ENCODE data around the gene TBC1D24. TPM values are rescaled to one million over a fixed set of nuclear protein-coding genes. Genes with fewer than 3 reads are reported as not detected.
A peak's percentile ranks its signal among the peaks of the same experiment; 100 is the strongest.

The TBC1D24 gene
- total RNA-seq, 4 donors from 2014 or later: 5.6 to 16.2 (median 13.6) TPM

DNA sequence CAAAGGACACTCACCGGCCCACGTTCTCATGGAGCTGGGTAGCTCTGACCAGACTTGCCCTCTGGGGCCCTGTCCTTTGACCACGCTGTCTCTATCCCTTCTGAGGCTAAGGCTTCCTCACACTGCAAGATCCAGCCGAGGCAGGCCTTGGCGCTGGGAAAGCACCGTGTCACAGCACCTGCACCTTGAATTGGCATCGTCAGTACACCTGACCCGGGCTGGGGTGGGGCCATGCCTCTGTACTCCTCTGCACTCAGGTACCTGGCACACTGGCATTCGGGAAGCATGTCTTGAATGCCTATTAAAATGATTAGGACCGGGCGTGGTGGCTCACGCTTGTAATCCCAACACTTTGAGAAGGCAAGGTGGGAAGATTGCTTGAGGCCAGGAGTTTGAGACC is 6.0 kb downstream of the TBC1D24 start:
- Histone ChIP-seq H3K9me3 (no peaks in the 10 kb centered on the region), H3K4me1 (peaks cover 0 to 19% (median under 1%) of the 10 kb centered on the region in 4 donors), H3K4me3 (no peak overlapping the region), H3K27ac (no peak overlapping the region), H3K27me3 (no peaks in the 10 kb centered on the region), H3K36me3 (no peaks in the 10 kb centered on the region)
- peak in 2 of 3 donors; percentile 66 for DNase-seq
- TF ChIP-seq POLR2A (IDR thresholded peaks at IDR 0.05): no peak
- TF ChIP-seq, protein P1, sequence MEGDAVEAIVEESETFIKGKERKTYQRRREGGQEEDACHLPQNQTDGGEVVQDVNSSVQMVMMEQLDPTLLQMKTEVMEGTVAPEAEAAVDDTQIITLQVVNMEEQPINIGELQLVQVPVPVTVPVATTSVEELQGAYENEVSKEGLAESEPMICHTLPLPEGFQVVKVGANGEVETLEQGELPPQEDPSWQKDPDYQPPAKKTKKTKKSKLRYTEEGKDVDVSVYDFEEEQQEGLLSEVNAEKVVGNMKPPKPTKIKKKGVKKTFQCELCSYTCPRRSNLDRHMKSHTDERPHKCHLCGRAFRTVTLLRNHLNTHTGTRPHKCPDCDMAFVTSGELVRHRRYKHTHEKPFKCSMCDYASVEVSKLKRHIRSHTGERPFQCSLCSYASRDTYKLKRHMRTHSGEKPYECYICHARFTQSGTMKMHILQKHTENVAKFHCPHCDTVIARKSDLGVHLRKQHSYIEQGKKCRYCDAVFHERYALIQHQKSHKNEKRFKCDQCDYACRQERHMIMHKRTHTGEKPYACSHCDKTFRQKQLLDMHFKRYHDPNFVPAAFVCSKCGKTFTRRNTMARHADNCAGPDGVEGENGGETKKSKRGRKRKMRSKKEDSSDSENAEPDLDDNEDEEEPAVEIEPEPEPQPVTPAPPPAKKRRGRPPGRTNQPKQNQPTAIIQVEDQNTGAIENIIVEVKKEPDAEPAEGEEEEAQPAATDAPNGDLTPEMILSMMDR (IDR thresholded peaks at IDR 0.05): no peak

DNA sequence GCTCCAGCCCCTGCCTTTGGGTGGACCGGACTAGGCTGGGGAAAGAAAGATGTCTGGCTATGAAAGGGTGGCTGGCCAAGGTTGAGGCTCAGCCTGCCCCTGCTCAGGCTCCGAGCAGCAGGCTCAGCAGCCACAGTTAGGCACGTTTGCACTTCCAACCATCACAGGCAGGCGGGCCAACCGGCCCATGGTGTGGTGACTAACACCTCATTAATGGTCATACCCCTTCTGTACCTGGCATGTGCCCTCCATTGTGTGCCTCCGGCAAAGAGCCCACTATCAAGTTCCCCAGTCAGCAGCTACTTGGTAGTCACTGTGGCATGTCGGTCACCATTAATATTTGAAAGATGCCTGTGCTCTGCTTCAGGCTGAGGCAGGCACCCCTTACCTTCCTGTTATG is 6.7 kb downstream of the TBC1D24 start:
- DNase-seq: no peak
- no peak overlapping the region for H3K27ac ChIP-seq

DNA sequence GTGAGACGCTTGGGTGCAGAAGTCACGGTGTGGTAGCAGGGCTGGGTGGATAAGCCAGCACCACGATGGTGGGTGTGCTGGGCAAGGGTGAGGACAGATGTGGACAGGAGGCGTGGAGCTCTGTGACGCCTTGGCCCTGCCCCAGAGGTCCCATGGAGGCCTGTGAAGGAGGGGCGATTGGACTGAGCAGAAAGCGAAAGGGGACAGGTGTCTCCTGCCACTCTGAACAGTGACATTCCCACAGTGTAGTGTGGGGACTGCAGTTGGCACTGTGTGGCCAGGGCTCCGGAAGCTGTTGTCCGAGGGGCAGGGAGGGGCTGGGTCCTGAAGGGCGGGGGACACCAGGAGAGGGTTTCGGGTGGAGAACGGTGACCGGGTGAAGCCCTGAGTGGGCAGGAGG is 7.3 kb downstream of the TBC1D24 start:
- Histone ChIP-seq H3K4me1 (peaks cover 0 to 21% (median 5%) of the 10 kb centered on the region in 4 donors), H3K27ac (peak overlapping the region in 1 of 4 donors; percentile 48), H3K36me3 (no peaks in the 10 kb centered on the region), H3K27me3 (no peaks in the 10 kb centered on the region), H3K9me3 (no peaks in the 10 kb centered on the region), H3K4me3 (no peak overlapping the region)
- TF ChIP-seq, protein P1 (IDR thresholded peaks at IDR 0.05): no peak
- no peak for TF ChIP-seq POLR2A (IDR thresholded peaks at IDR 0.05)
- no peak for DNase-seq

More for the DNA sequence above, 6.7 kb downstream of the TBC1D24 start:
- H3K4me1 ChIP-seq: peaks cover 0 to 21% (median 3%) of the 10 kb centered on the region in 4 donors
- H3K9me3 ChIP-seq: no peaks in the 10 kb centered on the region
- TF ChIP-seq POLR2A (IDR thresholded peaks at IDR 0.05): no peak
- no peaks in the 10 kb centered on the region for H3K27me3 ChIP-seq
- no peak overlapping the region for H3K4me3 ChIP-seq
- H3K36me3 ChIP-seq: no peaks in the 10 kb centered on the region

DNA sequence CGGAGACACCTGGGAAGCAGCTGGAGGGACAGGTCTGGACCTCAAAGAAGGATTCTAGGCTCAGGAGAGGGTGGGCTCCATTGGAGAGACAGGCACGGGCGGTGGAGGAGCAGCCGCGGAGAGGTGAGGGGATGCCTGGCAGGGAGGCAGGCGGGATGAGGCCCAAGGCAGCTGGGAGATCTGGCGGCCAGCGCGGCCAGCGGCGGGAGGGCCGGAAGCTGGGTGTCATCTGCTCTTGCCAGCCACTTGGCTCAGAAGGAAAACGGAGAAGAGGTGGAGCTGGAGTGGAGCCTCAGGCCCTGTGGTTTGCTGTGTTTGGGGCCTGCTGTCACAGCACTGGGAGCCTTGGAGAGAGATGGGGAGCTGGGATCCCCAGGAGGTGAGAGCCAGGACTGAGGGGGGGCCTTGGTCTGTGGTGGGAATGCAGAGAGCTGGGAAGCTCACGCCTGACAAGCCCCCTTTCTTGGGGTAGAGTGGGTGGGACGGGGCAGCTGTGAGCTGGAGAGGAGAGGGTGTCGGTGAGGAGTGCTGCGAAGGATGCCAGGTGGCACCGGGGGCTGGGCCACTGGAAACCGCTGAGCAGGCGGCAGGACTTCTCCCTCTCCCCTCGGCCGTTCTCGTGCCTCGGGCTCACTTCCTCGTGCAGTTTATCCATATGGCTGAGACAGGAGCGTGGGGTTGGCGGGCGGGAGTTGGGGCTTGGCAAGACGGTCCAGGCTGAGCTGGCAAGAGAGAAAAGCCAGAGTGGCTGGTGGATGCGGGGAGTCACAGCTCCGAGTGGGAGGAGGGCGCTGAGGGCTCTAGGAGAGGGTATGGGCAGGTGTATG is 8.0 kb downstream of the TBC1D24 start:
- Histone ChIP-seq H3K36me3 (no peaks in the 10 kb centered on the region), H3K27me3 (no peaks in the 10 kb centered on the region), H3K4me1 (peaks cover 0 to 21% (median 5%) of the 10 kb centered on the region in 4 donors), H3K4me3 (peak overlapping the region in 1 of 4 donors; percentile 6), H3K27ac (peak overlapping the region in 1 of 4 donors; percentile 48), H3K9me3 (no peaks in the 10 kb centered on the region)
- DNase-seq: no peak
- TF ChIP-seq, protein P1 (IDR thresholded peaks at IDR 0.05): no peak
- no peak for TF ChIP-seq POLR2A (IDR thresholded peaks at IDR 0.05)

DNA sequence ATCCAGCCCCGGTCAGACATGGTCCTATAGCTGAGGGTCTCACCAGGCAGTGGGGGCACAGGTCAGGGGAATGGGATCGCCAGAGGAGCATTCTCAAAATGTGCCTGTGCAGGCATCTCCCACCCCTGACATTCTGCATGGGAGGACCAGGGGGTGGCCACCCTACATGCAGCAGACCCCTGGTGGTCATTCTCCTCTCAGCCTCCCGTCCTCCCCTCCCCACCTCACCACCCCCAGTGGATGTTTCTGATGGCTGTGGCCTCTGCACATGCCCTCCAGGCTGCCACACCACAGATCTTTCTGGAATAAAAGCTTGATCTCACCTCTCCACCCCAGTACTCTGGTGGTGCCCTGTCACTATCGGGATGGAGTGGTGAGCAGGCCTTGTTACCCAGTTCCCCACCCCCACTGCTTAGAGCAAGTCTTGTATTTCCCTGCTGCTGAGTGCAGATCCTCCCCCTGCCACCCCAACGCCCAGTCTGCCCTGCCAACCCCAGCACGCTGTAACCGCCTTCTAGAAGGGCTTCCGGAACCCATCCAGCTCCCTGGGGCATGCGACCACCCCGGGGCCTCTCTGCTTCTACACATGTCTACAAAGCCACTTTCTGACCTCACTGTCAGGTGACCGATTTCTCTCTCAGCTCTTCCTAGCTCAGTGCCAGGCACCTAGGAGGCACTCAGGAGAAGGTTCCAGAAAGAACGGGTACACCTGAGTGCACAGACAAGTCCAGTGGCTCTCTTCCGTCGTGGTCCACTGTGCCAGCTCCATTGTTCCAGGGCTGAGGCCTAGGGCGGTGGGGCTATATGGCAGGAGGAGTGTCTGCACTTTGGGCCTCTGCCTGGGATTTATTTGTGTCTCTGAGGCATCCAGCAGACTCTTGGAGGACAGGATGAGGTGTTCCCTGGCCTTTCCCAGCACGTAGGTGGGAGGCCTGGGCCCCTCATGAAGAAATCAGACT is 9.3 kb downstream of the TBC1D24 start:
- Histone ChIP-seq H3K4me3 (no peak overlapping the region), H3K4me1 (peaks cover 0 to 21% (median 5%) of the 10 kb centered on the region in 4 donors), H3K9me3 (no peaks in the 10 kb centered on the region), H3K27me3 (no peaks in the 10 kb centered on the region), H3K27ac (no peak overlapping the region), H3K36me3 (no peaks in the 10 kb centered on the region)
- no peak for DNase-seq
- no peak for TF ChIP-seq POLR2A (IDR thresholded peaks at IDR 0.05)
- TF ChIP-seq, protein P1 (IDR thresholded peaks at IDR 0.05): no peak
